HepG2 (cell line): ENCODE data around the gene U2AF2. TPM values are rescaled to one million over a fixed set of nuclear protein-coding genes. Genes with fewer than 3 reads are reported as not detected.

Experiments used
- ATM ChIP-seq: fragments of 450-650 bp; IDR thresholded peaks from 2 replicates; pipeline ENCODE4 v1.7.1; 2017; ENCODE audit warnings: mild to moderate bottlenecking, borderline replicate concordance
- ETV6 ChIP-seq: sonication (generic); formaldehyde crosslinking; conservative IDR thresholded peaks from 2 replicates; pipeline ENCODE4 v1.4.0; 2020; ENCODE audit warnings: missing genetic modification reagents
- GPN1 ChIP-seq: sonication (generic); formaldehyde crosslinking; IDR thresholded peaks from 2 replicates; pipeline ENCODE4 v1.5.1; 2020; ENCODE audit warnings: missing genetic modification reagents, borderline replicate concordance
- ISX ChIP-seq: sonication (generic); formaldehyde crosslinking; conservative IDR thresholded peaks from 2 replicates; pipeline ENCODE4 v1.5.0; 2020; ENCODE audit warnings: missing genetic modification reagents
- NFYC ChIP-seq: IDR thresholded peaks from 2 replicates; pipeline ENCODE4 v1.6.1; 2016; ENCODE audit warnings: missing genetic modification reagents, missing compliant biosample characterization
- PRDM4 ChIP-seq: sonication (generic); formaldehyde crosslinking; IDR thresholded peaks from 2 replicates; pipeline ENCODE4 v1.9.0; 2021; ENCODE audit warnings: missing genetic modification reagents, borderline replicate concordance
- SP1 ChIP-seq, 2 experiments: fragments of 450-650 bp in 1 of 2; sonication (generic) in 1 of 2; formaldehyde crosslinking in 1 of 2; IDR thresholded peaks; 2 replicates each; pipeline versions ENCODE4 v1.4.0 to v1.6.1; 2016 to 2020; ENCODE audit warnings: missing genetic modification reagents in 1 of 2
- ZKSCAN8 ChIP-seq: IDR thresholded peaks from 2 replicates; pipeline ENCODE4 v1.6.1; 2016; ENCODE audit warnings: borderline replicate concordance, missing genetic modification reagents, missing compliant biosample characterization
- ZNF354B ChIP-seq: sonication (generic); formaldehyde crosslinking; IDR thresholded peaks from 2 replicates; pipeline ENCODE4 v1.8.0; 2022; ENCODE audit warnings: mild to moderate bottlenecking, missing genetic modification reagents
- ZNF382 ChIP-seq: sonication (generic); formaldehyde crosslinking; IDR thresholded peaks from 2 replicates; pipeline ENCODE4 v1.5.0; 2020; ENCODE audit warnings: missing genetic modification reagents, mild to moderate bottlenecking, borderline replicate concordance
- ZNF414 ChIP-seq: sonication (generic); formaldehyde crosslinking; IDR thresholded peaks from 2 replicates; pipeline ENCODE4 v1.5.0; 2020; ENCODE audit warnings: missing genetic modification reagents
- ZNF501 ChIP-seq: sonication (generic); formaldehyde crosslinking; IDR thresholded peaks from 2 replicates; pipeline ENCODE4 v1.5.1; 2020; ENCODE audit warnings: mild to moderate bottlenecking, moderate library complexity, missing genetic modification reagents
- ZNF605 ChIP-seq: sonication (generic); formaldehyde crosslinking; IDR thresholded peaks from 2 replicates; pipeline ENCODE4 v1.8.0; 2022; ENCODE audit warnings: mild to moderate bottlenecking, missing genetic modification reagents
- polyA plus RNA-seq, 8 experiments: library from polyadenylated mRNA; depleted of rRNA in 3 of 8; stranded (reverse) in 7 of 8; unstranded in 1 of 8; fragments of >200 nt; fragmentation: Illumina TruSeq in 4 of 8; extraction: Trizol in 4 of 8; gene quantifications; 2 replicates each; pipeline versions ENCODE4 v1.2.1 to v1.2.3, GENCODE V29; 2011 to 2016; ENCODE audit warnings: low read depth in 4 of 8, missing spikeins in 1 of 8, mixed read lengths in 1 of 8; ENCODE audit not compliant: insufficient read depth in 1 of 8
- total RNA-seq, 5 experiments: library from RNA; depleted of rRNA; stranded (reverse); fragments of >200 nt; fragmentation: Illumina TruSeq; extraction: Trizol; gene quantifications; 2 replicates each; pipeline ENCODE4 v1.2.3, GENCODE V29; 2016; ENCODE audit warnings: low read depth in 1 of 5
- TF ChIP-seq, protein P1 (sequence below): sonication (generic); formaldehyde crosslinking; IDR thresholded peaks from 2 replicates; pipeline ENCODE4 v1.8.0; 2022; ENCODE audit warnings: mild to moderate bottlenecking, missing genetic modification reagents
- TF ChIP-seq, protein P2 (sequence below), 2 experiments: sonication (generic) in 1 of 2; formaldehyde crosslinking in 1 of 2; IDR thresholded peaks; 2 replicates each; pipeline versions ENCODE4 v1.5.1 to v1.6.1; 2011 to 2020; ENCODE audit warnings: borderline replicate concordance in 1 of 2, low read depth in 1 of 2, low read length in 1 of 2, mild to moderate bottlenecking in 1 of 2, missing genetic modification reagents in 1 of 2, moderate library complexity in 1 of 2
- TF ChIP-seq, protein P3 (sequence below): sonication (generic); formaldehyde crosslinking; IDR thresholded peaks from 2 replicates; pipeline ENCODE4 v1.4.0; 2020; ENCODE audit warnings: mild to moderate bottlenecking, missing genetic modification reagents

U2AF2 gene
- total and polyA plus RNA-seq, 2 of the 13 experiments (the other 11 are each of a cell fraction or from before 2014, with no cell fraction given), result 84.3 to 124 TPM

DNA sequence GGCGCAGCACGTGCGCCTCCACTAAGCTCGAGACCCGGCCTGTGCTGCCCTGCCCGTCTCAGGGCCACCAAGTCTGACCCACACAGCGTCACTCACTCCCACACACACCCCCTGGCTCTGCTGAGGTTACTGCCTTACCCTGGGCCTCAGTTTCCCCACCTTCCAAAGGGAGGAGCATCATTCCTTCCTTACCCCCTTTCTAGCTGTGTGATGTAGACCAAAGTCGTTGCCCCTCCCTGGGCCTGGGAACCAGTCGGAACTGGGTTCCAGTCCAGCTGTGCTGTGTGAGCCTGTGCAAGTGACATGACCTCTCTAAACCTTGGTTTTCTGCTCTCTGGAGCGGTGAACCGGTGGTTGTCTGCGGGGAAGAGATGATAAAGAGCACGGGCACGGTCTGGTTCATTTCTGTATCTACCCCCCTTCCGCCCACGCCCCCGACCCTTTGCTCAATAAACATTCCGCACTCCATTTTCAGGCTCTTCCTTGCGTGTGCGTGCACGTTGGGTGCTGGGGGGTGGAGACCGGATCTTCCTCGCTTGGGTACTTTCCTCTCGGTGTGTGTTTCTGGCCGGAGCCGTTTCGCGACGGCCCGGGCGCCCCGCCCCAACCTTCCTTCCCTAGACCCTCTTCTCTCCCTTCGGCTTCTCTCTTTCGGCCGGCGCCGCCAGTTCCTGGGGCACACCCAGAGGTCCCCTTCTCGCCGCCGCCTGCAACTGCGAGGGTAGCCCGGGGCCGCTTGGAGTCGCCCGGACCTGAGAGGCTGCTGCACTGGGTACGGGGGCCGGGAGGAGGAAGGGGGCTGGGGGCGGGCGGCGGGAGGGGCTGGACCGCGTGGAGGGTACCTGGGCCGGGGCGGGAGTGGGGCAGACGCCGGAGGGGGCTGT, 11.6 kb upstream of the U2AF2 start, which contains the start of gene ZNF581 (continued):
- TF ChIP-seq, protein P1, sequence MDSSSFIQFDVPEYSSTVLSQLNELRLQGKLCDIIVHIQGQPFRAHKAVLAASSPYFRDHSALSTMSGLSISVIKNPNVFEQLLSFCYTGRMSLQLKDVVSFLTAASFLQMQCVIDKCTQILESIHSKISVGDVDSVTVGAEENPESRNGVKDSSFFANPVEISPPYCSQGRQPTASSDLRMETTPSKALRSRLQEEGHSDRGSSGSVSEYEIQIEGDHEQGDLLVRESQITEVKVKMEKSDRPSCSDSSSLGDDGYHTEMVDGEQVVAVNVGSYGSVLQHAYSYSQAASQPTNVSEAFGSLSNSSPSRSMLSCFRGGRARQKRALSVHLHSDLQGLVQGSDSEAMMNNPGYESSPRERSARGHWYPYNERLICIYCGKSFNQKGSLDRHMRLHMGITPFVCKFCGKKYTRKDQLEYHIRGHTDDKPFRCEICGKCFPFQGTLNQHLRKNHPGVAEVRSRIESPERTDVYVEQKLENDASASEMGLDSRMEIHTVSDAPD (CRISPR knock-in tag), result 0 out of 2 replicates have a peak, but pooled peaks have one; percentile 23
- TF ChIP-seq, protein P2, sequence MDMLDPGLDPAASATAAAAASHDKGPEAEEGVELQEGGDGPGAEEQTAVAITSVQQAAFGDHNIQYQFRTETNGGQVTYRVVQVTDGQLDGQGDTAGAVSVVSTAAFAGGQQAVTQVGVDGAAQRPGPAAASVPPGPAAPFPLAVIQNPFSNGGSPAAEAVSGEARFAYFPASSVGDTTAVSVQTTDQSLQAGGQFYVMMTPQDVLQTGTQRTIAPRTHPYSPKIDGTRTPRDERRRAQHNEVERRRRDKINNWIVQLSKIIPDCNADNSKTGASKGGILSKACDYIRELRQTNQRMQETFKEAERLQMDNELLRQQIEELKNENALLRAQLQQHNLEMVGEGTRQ (IDR thresholded peaks at IDR 0.05; ENCODE audit: low read depth, low read length), result no peak
- TF ChIP-seq, protein P2 (CRISPR knock-in tag; IDR thresholded peaks at IDR 0.05; ENCODE audit: borderline replicate concordance), result no peak
- TF ChIP-seq ZNF605 (CRISPR knock-in tag) (peak; percentile 54), ZNF354B (CRISPR knock-in tag) (0 out of 2 replicates have a peak, but pooled peaks have one; percentile 18), ZNF501 (CRISPR knock-in tag) (peak; percentile 90), GPN1 (no peak), SP1 (IDR thresholded peaks at IDR 0.05) (no peak), SP1 (CRISPR knock-in tag; IDR thresholded peaks at IDR 0.05) (peak; percentile 75), ISX (CRISPR knock-in tag) (no peak), ETV6 (CRISPR knock-in tag) (peak; percentile 79), ZNF414 (CRISPR knock-in tag) (no peak), ZNF382 (CRISPR knock-in tag) (no peak), NFYC (CRISPR knock-in tag) (no peak), ZKSCAN8 (0 out of 2 replicates have a peak, but pooled peaks have one; percentile 27), ATM (no peak), PRDM4 (CRISPR knock-in tag) (no peak)
- TF ChIP-seq, protein P3, sequence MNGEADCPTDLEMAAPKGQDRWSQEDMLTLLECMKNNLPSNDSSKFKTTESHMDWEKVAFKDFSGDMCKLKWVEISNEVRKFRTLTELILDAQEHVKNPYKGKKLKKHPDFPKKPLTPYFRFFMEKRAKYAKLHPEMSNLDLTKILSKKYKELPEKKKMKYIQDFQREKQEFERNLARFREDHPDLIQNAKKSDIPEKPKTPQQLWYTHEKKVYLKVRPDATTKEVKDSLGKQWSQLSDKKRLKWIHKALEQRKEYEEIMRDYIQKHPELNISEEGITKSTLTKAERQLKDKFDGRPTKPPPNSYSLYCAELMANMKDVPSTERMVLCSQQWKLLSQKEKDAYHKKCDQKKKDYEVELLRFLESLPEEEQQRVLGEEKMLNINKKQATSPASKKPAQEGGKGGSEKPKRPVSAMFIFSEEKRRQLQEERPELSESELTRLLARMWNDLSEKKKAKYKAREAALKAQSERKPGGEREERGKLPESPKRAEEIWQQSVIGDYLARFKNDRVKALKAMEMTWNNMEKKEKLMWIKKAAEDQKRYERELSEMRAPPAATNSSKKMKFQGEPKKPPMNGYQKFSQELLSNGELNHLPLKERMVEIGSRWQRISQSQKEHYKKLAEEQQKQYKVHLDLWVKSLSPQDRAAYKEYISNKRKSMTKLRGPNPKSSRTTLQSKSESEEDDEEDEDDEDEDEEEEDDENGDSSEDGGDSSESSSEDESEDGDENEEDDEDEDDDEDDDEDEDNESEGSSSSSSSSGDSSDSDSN (CRISPR knock-in tag), result peak; percentile 77
